Measurements from ENCODE around the gene TECRL. TPM values are rescaled to one million over a fixed set of nuclear protein-coding genes. Genes with fewer than 3 reads are reported as not detected.

The TECRL gene
- total RNA-seq, 4 donors from 2014 or later, result 14.4 to 21.8 (median 17.2) TPM

DNA sequence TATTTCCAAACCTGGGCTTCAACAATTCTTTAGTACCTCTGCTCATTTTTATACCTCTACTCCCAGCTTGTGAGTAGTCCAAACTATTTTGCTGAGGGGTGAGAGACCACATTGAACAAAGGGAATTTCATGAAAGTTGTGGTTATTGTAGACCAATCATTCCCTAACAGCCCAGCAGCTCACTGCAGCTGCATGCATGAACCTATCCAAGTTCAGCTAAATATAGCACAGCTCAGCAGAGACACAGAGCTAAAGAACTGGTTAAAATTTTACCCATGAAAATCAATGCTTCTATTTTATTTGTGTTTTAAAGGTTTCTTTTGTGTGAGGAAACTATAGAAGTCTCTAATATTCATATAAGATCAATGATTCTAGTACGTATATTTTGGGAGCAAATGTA, 82.7 kb downstream of the TECRL start:
- in situ Hi-C loops (cut with MboI; ENCODE audit: low sequenced_read_pairs in 4 of 4) (no loop called here), intact Hi-C loops (cut with DNase I; ENCODE audit: low total_unique reads) (no loop called here)
- DNase-seq (no peak), ATAC-seq (no peak)
- Histone ChIP-seq H3K4me1 (peaks cover 0 to 7% of the 10 kb centered on the region in 2 donors), H3K27ac (no peak overlapping the region), H3K4me3 (no peak overlapping the region), H3K36me3 (no peaks in the 10 kb centered on the region), H3K27me3 (no peaks in the 10 kb centered on the region), H3K9me3 (no peaks in the 10 kb centered on the region)
- TF ChIP-seq CTCF (IDR thresholded peaks at IDR 0.05 in 4 of 5, conservative IDR thresholded peaks at IDR 0.05 in 1 of 5) (no peak), POLR2A (IDR thresholded peaks at IDR 0.05) (no peak)

DNA sequence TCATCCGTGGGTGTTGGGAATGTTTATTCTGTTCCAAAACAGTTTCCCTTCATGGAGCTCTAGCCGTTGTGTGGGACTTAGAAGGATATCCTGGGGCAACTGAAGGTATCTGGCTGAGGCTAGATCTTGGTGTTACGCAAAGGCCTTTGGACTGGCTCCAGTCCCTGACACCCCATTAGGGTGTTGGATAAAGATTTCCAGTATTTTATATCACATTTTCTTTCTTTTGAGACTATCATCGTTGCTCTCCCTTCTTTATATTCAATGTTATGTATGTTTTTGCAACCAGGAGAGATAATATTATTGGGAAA, 103.0 kb downstream of the TECRL start:
- no peak for TF ChIP-seq CTCF (IDR thresholded peaks at IDR 0.05 in 4 of 5, conservative IDR thresholded peaks at IDR 0.05 in 1 of 5)
- TF ChIP-seq POLR2A (IDR thresholded peaks at IDR 0.05), result no peak
- no peaks in the 10 kb centered on the region for H3K4me1 ChIP-seq
- no peak for DNase-seq
- in situ Hi-C loops (cut with MboI; ENCODE audit: low sequenced_read_pairs in 4 of 4), result no loop called here
- intact Hi-C loops (cut with DNase I; ENCODE audit: low total_unique reads), result no loop called here
- H3K9me3 ChIP-seq, result no peaks in the 10 kb centered on the region
- peaks cover 0 to 5% of the 10 kb centered on the region in 2 donors for H3K36me3 ChIP-seq
- H3K4me3 ChIP-seq, result no peak overlapping the region
- no peak for ATAC-seq
- no peaks in the 10 kb centered on the region for H3K27me3 ChIP-seq
- H3K27ac ChIP-seq, result no peak overlapping the region

DNA sequence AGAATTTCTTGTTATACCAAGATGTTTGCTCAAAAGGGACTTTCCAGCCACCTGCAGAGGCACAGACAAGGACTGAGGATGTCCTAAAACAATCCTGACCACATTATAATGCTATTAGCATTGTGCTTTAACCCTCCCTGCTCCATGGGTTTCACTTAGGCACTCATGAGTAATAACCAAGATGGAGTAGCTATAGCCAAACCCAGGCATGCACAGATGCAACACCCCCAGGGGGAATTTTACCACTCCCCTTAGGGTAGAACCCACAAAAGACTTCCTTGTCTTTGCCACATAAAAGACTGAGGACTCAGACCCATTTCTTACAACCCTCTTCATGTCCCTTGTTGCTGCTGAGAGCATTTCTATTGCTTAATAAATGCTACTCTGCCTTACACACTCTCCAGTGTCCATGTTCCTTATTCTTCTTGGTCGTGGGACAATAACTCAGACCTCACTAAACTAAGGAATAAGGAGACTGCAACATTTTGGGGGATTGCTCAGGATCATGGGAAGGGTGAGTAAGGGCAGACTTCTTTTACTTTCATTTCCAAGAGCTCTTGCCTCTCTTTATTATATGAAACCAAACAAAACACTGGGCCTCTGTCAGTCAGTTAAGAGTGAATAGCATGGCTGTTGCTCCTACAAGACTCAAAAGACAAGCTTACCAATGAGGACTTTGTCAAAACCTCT, 103.5 kb downstream of the TECRL start:
- no peak for DNase-seq
- Histone ChIP-seq H3K27ac (no peak overlapping the region), H3K9me3 (no peaks in the 10 kb centered on the region), H3K27me3 (no peaks in the 10 kb centered on the region), H3K4me3 (no peak overlapping the region), H3K36me3 (peaks cover 0 to 5% of the 10 kb centered on the region in 2 donors), H3K4me1 (no peaks in the 10 kb centered on the region)
- TF ChIP-seq CTCF (IDR thresholded peaks at IDR 0.05 in 4 of 5, conservative IDR thresholded peaks at IDR 0.05 in 1 of 5), result no peak
- no peak for TF ChIP-seq POLR2A (IDR thresholded peaks at IDR 0.05)
- in situ Hi-C loops (cut with MboI; ENCODE audit: low sequenced_read_pairs in 4 of 4) (no loop called here), intact Hi-C loops (cut with DNase I; ENCODE audit: low total_unique reads) (no loop called here)
- no peak for ATAC-seq

- peak in 1 of 2 donors; percentile 24 for ATAC-seq
- H3K4me1 ChIP-seq, result peaks cover 0 to 2% of the 10 kb centered on the region in 2 donors
- intact Hi-C loops (cut with DNase I; ENCODE audit: low total_unique reads), result no loop called here
- H3K4me3 ChIP-seq, result peak overlapping the region; percentile 15 to 54 (median 46)
- H3K27ac ChIP-seq, result peak overlapping the region in 1 of 4 donors; percentile 66
- H3K36me3 ChIP-seq, result no peaks in the 10 kb centered on the region
- DNase-seq, result peak in 1 of 2 donors; percentile 13
- no peaks in the 10 kb centered on the region for H3K27me3 ChIP-seq
- in situ Hi-C loops (cut with MboI; ENCODE audit: low sequenced_read_pairs in 4 of 4), result no loop called here
- no peaks in the 10 kb centered on the region for H3K9me3 ChIP-seq
- TF ChIP-seq POLR2A (IDR thresholded peaks at IDR 0.05) (no peak), CTCF (IDR thresholded peaks at IDR 0.05 in 4 of 5, conservative IDR thresholded peaks at IDR 0.05 in 1 of 5) (no peak)
Observed at GRCh38 chr4:64272432-64272831, 136.8 kb downstream of the TECRL start.

Measured in gastrocnemius medialis (tissue), 4 donors.